Loucy (cell line): ENCODE measurements around the gene SHISA6.

ENCODE experiments used
- H2AFZ ChIP-seq: fragments of 200-600 bp; sonication (generic); 2 replicates; pipeline ENCODE4 v1.6.0; 2016; ENCODE audit warnings: antibody characterized with exemption, mild to moderate bottlenecking, low read length, moderate library complexity
- H3F3A ChIP-seq: fragments of 200-600 bp; 2 replicates; pipeline ENCODE4 v1.6.0; 2016; ENCODE audit warnings: antibody characterized with exemption, low read depth, mild to moderate bottlenecking
- H3K27me3 ChIP-seq: fragments of 200-600 bp; sonication (generic); 2 replicates; pipeline ENCODE4 v1.6.1; 2014; ENCODE audit warnings: low read length, mild to moderate bottlenecking; ENCODE audit not compliant: insufficient read depth, poor library complexity, severe bottlenecking
- H3K36me3 ChIP-seq: fragments of 200-600 bp; sonication (generic); 2 replicates; pipeline ENCODE4 v1.6.1; 2016; ENCODE audit warnings: low read length; ENCODE audit not compliant: insufficient read depth
- H3K4me1 ChIP-seq: fragments of 200-600 bp; sonication (generic); 2 replicates; pipeline ENCODE4 v1.5.1; 2014; ENCODE audit warnings: low read length, mild to moderate bottlenecking; ENCODE audit not compliant: insufficient read depth, poor library complexity, severe bottlenecking
- H3K4me2 ChIP-seq: fragments of 200-600 bp; sonication (generic); 2 replicates; pipeline ENCODE4 v1.6.0; 2014; ENCODE audit warnings: antibody characterized with exemption, low read length, low read depth, mild to moderate bottlenecking; ENCODE audit not compliant: poor library complexity, severe bottlenecking
- H3K4me3 ChIP-seq: fragments of 200-600 bp; sonication (generic); 2 replicates; pipeline ENCODE4 v1.5.1; 2014; ENCODE audit warnings: low read length, mild to moderate bottlenecking, mixed read lengths; ENCODE audit not compliant: poor library complexity, severe bottlenecking
- H3K79me2 ChIP-seq: fragments of 200-600 bp; sonication (generic); 2 replicates; pipeline ENCODE4 v1.6.1; 2014; ENCODE audit warnings: low read length; ENCODE audit not compliant: insufficient read depth
- H3K9ac ChIP-seq: fragments of 200-600 bp; sonication (generic); 2 replicates; pipeline ENCODE4 v1.6.0; 2014; ENCODE audit warnings: mild to moderate bottlenecking, low read depth, low read length, moderate library complexity; ENCODE audit not compliant: poor library complexity, severe bottlenecking
- H3K9me2 ChIP-seq: fragments of 200-600 bp; sonication (generic); replicated peaks from 2 replicates; pipeline ENCODE4 v1.6.1; 2016; ENCODE audit warnings: low read depth, low read length, mixed read lengths
- H3K9me3 ChIP-seq: fragments of 200-600 bp; sonication (generic); 2 replicates; pipeline ENCODE4 v1.6.1; 2014; ENCODE audit warnings: mild to moderate bottlenecking, antibody characterized with exemption, low read length, low read depth; ENCODE audit not compliant: insufficient read depth
- H4K20me1 ChIP-seq: fragments of 200-600 bp; sonication (generic); 2 replicates; pipeline ENCODE4 v1.6.0; 2014; ENCODE audit warnings: antibody characterized with exemption, low read length, mild to moderate bottlenecking; ENCODE audit not compliant: insufficient read depth, poor library complexity, severe bottlenecking
- CTCF ChIP-seq: fragments of 200-600 bp; sonication (generic); conservative IDR thresholded peaks from 2 replicates; pipeline ENCODE4 v1.5.1; 2014; ENCODE audit warnings: mild to moderate bottlenecking, antibody characterized with exemption, low read length
- EZH2phosphoT487 ChIP-seq: fragments of 200-600 bp; IDR thresholded peaks from 2 replicates; pipeline ENCODE4 v1.6.1; 2018; ENCODE audit warnings: antibody characterized with exemption, mild to moderate bottlenecking, moderate library complexity, borderline replicate concordance

Gene SHISA6

DNA sequence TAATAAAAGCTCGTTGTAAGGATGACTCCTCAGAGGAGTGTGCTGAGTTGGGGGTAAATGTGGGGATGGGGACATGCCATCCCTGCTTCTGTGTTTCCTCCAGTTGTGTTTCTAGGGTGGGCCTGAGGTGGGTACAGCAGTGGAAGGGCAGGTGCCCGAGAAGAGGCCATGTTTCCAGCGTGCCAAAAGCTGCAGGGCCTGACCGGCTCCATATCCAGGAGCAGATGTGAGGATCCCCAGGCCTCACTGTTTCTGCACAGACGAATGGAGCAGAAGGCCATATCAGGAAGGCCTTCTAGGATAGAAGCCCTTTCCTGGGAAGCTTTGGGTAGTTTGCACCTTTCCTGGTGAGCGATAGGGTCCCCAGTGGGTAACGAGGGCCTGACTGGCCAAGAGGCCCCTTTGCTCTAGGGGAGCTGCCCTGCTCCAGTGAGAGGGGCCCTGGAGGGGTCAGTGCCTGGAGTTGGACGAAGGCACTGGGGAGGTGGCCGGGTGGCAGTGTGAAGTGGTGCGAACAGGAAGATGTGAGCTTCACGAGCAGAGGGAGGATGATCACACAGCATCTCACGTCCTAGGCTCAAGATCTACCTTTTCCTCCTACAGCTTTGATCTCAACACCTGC, 62.9 kb downstream of the SHISA6 start:
- H3K79me2 ChIP-seq = no peaks in the 10 kb centered on the region
- peaks cover 4% of the 10 kb centered on the region; the same call in 1 of the 2 replicates for H3K9me3 ChIP-seq
- no peaks in the 10 kb centered on the region for H3K27me3 ChIP-seq
- H3F3A ChIP-seq = no peaks in the 10 kb centered on the region
- no peak overlapping the region for H3K4me3 ChIP-seq
- H3K4me1 ChIP-seq = no peaks in the 10 kb centered on the region
- no peaks in the 10 kb centered on the region for H3K36me3 ChIP-seq
- TF ChIP-seq EZH2phosphoT487 (no peak), CTCF (no peak)
- no peaks in the 10 kb centered on the region for H3K9me2 ChIP-seq
- no peak overlapping the region for H2AFZ ChIP-seq
- H3K9ac ChIP-seq = no peak overlapping the region
- no peaks in the 10 kb centered on the region for H4K20me1 ChIP-seq
- H3K4me2 ChIP-seq = no peak overlapping the region

- H3K4me3 ChIP-seq = no peak overlapping the region
- no peaks in the 10 kb centered on the region for H3K79me2 ChIP-seq
- no peaks in the 10 kb centered on the region for H3K4me1 ChIP-seq
- no peaks in the 10 kb centered on the region for H3K36me3 ChIP-seq
- no peak overlapping the region for H3K9ac ChIP-seq
- TF ChIP-seq CTCF = no peak
- no peak for TF ChIP-seq EZH2phosphoT487
- H4K20me1 ChIP-seq = no peaks in the 10 kb centered on the region
- no peaks in the 10 kb centered on the region for H3K27me3 ChIP-seq
- no peak overlapping the region for H2AFZ ChIP-seq
- no peaks in the 10 kb centered on the region for H3F3A ChIP-seq
- no peak overlapping the region for H3K4me2 ChIP-seq
- H3K9me2 ChIP-seq = 0 out of 2 replicates have a peak, but pooled peaks cover 1% of the 10 kb centered on the region
- peaks cover 4% of the 10 kb centered on the region; the same call in 1 of the 2 replicates for H3K9me3 ChIP-seq
These were observed 63.6 kb downstream of the SHISA6 start for GRCh38 chr17:11304568-11304967.

DNA sequence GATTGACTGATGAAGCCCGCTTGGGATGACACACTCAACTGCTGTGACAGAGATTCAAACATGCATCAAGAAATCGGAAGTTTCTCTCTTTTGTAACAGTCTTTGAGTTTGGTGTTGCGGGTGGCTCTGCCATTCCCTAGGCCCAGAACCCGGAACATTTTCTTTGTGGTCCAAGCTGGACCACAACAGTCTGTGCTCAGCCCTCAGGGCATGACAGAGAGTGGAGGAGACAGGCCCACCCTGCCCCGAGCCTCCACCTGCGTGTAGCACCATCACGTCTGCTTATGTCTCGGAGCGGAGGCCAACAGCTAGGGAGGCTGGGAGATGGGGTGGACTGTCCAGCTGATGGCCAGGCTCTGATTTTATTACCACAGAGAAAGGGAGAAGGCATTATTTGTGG, 64.5 kb downstream of the SHISA6 start:
- H4K20me1 ChIP-seq = no peaks in the 10 kb centered on the region
- peaks cover 4% of the 10 kb centered on the region; the same call in 1 of the 2 replicates for H3K9me3 ChIP-seq
- H3K4me1 ChIP-seq = no peaks in the 10 kb centered on the region
- no peaks in the 10 kb centered on the region for H3K36me3 ChIP-seq
- TF ChIP-seq EZH2phosphoT487 (no peak), CTCF (no peak)
- no peak overlapping the region for H2AFZ ChIP-seq
- no peaks in the 10 kb centered on the region for H3F3A ChIP-seq
- 0 out of 2 replicates have a peak, but pooled peaks cover 6% of the 10 kb centered on the region for H3K9me2 ChIP-seq
- H3K79me2 ChIP-seq = no peaks in the 10 kb centered on the region
- H3K27me3 ChIP-seq = no peaks in the 10 kb centered on the region
- H3K4me3 ChIP-seq = no peak overlapping the region
- no peak overlapping the region for H3K4me2 ChIP-seq
- H3K9ac ChIP-seq = no peak overlapping the region
